Measurements from ENCODE around the gene C1D. TPM values are rescaled to one million over a fixed set of nuclear protein-coding genes. Genes with fewer than 3 reads are reported as not detected.
"Not testable (repeated sequence)": the region's sequence is repeated elsewhere in the genome, so short reads cannot be mapped to it uniquely, and the experiment has no call there.

The C1D gene
- total RNA-seq, 4 donors from 2014 or later = 7.1 to 35.3 (median 10.6) TPM

- Histone ChIP-seq H3K4me1 (no peaks in the 10 kb centered on the region), H3K9me3 (no peaks in the 10 kb centered on the region), H3K36me3 (no peaks in the 10 kb centered on the region), H3K27ac (no peak overlapping the region), H3K4me3 (no peak overlapping the region), H3K27me3 (no peaks in the 10 kb centered on the region)
- no peak for DNase-seq
- TF ChIP-seq CTCF (IDR thresholded peaks at IDR 0.05) (no peak), POLR2A (IDR thresholded peaks at IDR 0.05) (no peak)
These were observed 20.5 kb upstream of the C1D start for GRCh38 chr2:68083346-68083745.

- TF ChIP-seq POLR2A (IDR thresholded peaks at IDR 0.05) = no peak
- no peak for TF ChIP-seq CTCF (IDR thresholded peaks at IDR 0.05)
- no peaks in the 10 kb centered on the region for H3K9me3 ChIP-seq
- H3K36me3 ChIP-seq = no peaks in the 10 kb centered on the region
- H3K27me3 ChIP-seq = no peaks in the 10 kb centered on the region
- DNase-seq = no peak
- no peaks in the 10 kb centered on the region for H3K4me1 ChIP-seq
- no peak overlapping the region for H3K4me3 ChIP-seq
- H3K27ac ChIP-seq = no peak overlapping the region
These were observed 11.2 kb upstream of the C1D start for GRCh38 chr2:68074050-68074449.

GRCh38 chr2:68063797-68064646 lies 1.2 kb upstream of the C1D start:
- H3K27ac ChIP-seq, H3K27me3 ChIP-seq, H3K9me3 ChIP-seq, H3K36me3 ChIP-seq: not testable (repeated sequence)
- Histone ChIP-seq H3K4me1 (peaks cover 0 to 29% (median 2%) of the 10 kb centered on the region in 4 donors), H3K4me3 (peak overlapping the region in 2 of 4 donors; percentile 17 to 68)
- DNase-seq = peak in 2 of 3 donors; percentile 43 to 50

- no peak for DNase-seq
- Histone ChIP-seq H3K27me3 (no peaks in the 10 kb centered on the region), H3K9me3 (no peaks in the 10 kb centered on the region), H3K4me3 (no peak overlapping the region), H3K36me3 (no peaks in the 10 kb centered on the region), H3K4me1 (peaks cover 0 to 29% (median 2%) of the 10 kb centered on the region in 4 donors), H3K27ac (no peak overlapping the region)
- TF ChIP-seq POLR2A (IDR thresholded peaks at IDR 0.05) (no peak), CTCF (IDR thresholded peaks at IDR 0.05) (no peak)
These were observed 2.2 kb downstream of the C1D start for GRCh38 chr2:68060652-68061051.

- H3K9me3 ChIP-seq = no peaks in the 10 kb centered on the region
- no peak for TF ChIP-seq CTCF (IDR thresholded peaks at IDR 0.05)
- no peak for TF ChIP-seq POLR2A (IDR thresholded peaks at IDR 0.05)
- no peaks in the 10 kb centered on the region for H3K27me3 ChIP-seq
- peaks cover 0 to 29% (median 2%) of the 10 kb centered on the region in 4 donors for H3K4me1 ChIP-seq
- H3K36me3 ChIP-seq = no peaks in the 10 kb centered on the region
- H3K4me3 ChIP-seq = no peak overlapping the region
- H3K27ac ChIP-seq = no peak overlapping the region
- no peak for DNase-seq
These were observed 2.8 kb downstream of the C1D start for GRCh38 chr2:68059784-68060525.
